ENCODE results near the gene SEC63.
A peak's percentile ranks its signal among the peaks of the same experiment; 100 is the strongest.
"Not testable (repeated sequence)": the region's sequence is repeated elsewhere in the genome, so short reads cannot be mapped to it uniquely, and the experiment has no call there.

The SEC63 gene

GRCh38 chr6:107860963-107861362, 97.0 kb downstream of the SEC63 start:
- DNase-seq (ENCODE audit: low read depth in 3 of 3), result not testable (repeated sequence)

DNA sequence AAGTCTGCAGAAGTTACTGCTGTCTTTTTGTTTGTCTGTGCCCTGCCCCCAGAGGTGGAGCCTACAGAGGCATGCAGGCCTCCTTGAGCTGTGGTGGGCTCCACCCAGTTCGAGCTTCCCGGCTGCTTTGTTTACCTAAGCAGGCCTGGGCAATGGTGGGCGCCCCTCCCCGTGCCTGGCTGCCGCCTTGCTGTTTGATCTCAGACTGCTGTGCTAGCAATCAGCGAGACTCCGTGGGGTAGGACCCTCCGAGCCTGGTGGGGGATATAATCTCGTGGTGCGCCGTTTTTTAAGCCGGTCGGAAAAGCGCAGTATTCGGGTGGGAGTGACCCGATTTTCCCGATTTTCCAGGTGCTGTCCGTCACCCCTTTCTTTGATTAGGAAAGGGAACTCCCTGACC, 97.9 kb downstream of the SEC63 start:
- not testable (repeated sequence) for DNase-seq (ENCODE audit: low read depth in 3 of 3)

- no peak for DNase-seq (ENCODE audit: low read depth in 3 of 3)
Measured at GRCh38 chr6:107853230-107853629, 104.8 kb downstream of the SEC63 start.

DNA sequence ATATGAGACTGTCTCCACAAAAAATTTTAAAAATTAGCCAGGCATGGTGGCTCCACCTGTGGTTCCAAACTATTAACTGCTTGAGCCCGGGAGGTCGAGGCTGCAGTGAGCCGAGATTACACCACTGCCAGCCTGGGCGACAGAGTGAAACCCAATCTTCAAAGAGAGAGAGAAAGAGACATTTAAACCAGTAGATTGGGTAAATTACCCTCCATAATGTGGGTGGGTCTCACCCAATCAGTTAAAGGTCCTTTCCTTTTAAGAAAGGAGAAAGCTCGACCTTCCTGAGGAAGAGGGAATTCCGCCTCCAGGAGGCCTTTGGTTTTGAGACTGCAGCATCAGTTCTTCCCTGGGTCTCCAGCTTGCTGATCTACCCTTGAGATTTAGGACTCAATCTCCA, 108.7 kb downstream of the SEC63 start:
- DNase-seq (ENCODE audit: low read depth in 3 of 3), result no peak

GRCh38 chr6:107847844-107848802, 109.9 kb downstream of the SEC63 start:
- DNase-seq (ENCODE audit: low read depth in 3 of 3), result peak; percentile 65 to 73 (median 68)

DNA sequence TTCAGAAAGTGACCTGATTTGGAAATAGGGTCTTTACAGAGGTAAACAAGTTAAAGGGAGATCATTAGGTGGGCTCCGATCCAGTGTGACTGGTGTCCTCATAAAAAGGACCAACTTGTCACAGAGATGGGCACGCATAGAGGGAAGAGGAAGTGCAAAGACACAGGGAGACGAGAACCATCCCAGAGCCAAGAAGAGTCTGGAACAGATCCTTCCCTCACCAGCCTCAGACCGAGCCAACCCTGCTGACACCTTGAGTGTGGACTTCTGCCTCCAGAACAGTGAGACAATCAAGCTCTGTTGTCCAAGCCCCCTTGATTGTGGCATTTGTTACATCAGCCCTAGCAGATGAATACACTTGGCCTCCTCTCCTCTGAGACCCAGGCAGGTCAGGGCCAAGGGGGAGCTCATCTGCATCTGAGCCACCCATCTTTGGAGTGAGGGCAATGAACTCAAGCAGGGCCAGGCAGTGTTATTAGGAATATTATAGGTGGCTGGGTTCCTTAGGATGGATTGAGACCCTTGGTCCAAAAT, 111.7 kb downstream of the SEC63 start:
- DNase-seq (ENCODE audit: low read depth in 3 of 3), result no peak

GRCh38 chr6:107845777-107846176, 112.2 kb downstream of the SEC63 start:
- no peak for DNase-seq (ENCODE audit: low read depth in 3 of 3)

DNA sequence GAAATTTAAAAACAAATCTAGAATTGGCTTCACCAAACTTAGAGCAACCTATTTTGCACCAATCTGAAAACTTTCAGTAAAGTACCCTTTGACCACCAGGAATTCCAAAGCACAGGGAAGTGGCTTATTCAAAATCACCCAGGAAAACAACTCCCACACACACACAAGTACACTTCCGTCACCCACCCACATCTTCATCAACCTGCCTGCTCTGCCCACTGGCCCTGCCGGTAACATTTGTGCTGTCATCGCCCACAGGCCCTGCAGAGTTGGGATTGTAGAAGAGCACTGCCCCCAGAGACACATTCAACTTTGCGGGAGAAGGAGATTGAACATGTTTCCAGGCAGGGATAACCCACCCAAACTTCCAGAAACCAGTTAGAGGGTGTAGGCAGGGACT, 114.6 kb downstream of the SEC63 start:
- peak in 1 of 3 experiments; percentile 24 for DNase-seq (ENCODE audit: low read depth in 3 of 3)

GRCh38 chr6:107841275-107841670, 116.7 kb downstream of the SEC63 start:
- no peak for DNase-seq (ENCODE audit: low read depth in 3 of 3)

- no peak for DNase-seq (ENCODE audit: low read depth in 3 of 3)
Measured at GRCh38 chr6:107840636-107841274, 117.3 kb downstream of the SEC63 start.

DNA sequence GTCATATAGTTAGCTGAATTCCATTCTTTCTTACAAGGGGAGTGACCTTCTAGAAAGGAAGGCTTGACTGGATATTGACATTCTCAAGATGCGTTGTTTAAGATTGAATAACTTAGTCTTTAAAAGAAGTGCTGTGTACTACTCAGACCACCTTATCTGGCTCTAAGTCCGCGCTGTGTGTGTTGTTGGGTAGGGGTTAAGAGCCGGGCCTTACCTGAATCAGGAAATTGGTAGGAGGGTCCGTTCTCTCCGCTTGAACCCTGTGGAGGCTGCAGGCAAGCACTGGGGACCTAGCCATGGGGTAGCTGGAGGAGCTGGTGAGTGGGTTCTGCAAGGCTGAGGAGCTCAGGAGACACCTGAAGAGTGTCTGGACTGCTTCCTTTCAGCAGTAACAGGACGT, 124.9 kb downstream of the SEC63 start:
- no peak for DNase-seq (ENCODE audit: low read depth in 3 of 3)

DNA sequence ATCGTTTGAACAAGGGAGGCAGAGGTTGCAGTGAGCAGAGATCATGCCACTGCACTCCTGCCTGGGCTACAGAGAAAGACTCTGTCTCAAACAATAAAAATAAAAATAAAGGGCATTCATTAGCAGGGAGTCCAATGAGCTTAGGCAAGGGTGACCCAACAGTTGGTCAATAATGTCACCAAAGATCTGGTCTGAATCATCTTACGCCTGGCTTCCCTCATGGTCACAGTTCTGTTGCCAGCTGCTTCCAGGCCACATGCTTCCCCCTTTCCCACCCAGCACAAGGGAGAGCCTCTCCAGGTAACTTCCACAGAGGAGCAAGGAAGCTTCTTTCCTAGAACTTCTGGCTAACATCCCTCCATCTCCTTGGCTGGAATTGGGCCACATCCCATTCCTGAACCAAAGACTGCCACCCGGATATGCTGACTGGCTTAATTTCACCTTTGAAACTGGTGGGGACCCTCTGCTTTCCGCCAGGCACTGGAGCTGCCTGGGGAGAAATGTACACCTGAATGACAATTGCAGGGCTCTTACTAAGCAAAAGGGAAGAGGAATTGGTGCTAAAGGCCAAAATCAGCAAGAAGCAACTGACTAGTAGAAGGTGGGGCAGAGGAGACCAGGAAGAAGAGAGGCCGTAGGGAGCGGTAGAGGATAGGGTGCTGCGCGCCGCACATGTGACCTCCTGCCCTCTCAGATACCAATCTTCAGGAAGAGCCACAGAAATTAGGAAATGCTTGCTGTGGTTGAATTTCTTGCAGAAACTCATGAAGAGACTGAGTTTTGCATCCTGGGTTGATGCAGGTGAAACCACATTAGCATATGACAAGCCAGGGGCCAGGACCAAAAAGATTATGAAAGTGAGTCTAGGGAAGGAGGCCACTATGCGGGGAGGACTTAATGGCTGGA, 125.6 kb downstream of the SEC63 start:
- DNase-seq (ENCODE audit: low read depth in 3 of 3), result no peak

- no peak for DNase-seq (ENCODE audit: low read depth in 3 of 3)
Measured at GRCh38 chr6:107830060-107830459, 127.9 kb downstream of the SEC63 start.

DNA sequence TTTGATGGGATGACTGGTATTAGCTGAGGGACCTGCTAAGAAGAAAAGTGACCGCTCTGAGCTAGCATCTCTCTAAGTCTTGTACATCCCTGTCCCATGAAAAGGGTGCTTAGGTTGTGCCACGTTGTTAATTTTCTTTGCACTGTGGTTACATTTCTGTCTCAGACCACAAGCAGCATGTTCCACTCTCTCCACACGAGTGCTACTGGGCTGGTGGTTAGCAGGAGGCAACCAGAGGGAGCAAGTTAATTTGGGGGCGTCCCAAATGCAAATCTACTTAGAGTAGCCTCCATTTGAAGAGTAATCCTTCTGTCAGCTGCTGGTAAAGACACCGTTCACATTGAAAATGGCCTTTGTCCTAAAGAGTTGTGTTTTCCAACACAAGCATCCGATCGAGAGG, 130.5 kb downstream of the SEC63 start:
- DNase-seq (ENCODE audit: low read depth in 3 of 3), result no peak

DNA sequence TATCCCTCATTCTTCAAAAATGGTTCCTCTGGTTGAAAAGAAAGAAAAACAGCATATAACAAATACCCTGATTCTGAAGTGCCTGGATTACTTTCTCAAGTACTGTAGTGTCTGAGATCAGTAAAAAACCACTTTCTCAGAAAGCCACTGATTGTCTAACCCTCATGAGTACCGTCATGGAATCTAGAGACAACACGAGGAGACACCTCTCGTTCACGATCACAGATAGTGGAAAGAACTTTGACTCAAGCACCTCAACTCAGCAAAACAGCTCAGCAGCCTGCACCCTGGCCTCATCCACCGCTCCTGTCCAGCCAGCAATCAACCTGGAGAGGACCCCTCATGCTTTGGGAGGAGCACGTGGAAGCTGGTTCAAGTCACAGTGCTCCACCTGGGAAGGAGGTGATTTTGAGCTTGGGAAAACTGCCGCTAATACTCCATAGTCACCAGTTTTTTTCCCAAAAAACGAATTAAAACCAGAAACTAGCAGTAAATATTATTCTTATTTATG, 134.9 kb downstream of the SEC63 start:
- DNase-seq (ENCODE audit: low read depth in 3 of 3), result peak in 2 of 3 experiments; percentile 18 to 31

DNA sequence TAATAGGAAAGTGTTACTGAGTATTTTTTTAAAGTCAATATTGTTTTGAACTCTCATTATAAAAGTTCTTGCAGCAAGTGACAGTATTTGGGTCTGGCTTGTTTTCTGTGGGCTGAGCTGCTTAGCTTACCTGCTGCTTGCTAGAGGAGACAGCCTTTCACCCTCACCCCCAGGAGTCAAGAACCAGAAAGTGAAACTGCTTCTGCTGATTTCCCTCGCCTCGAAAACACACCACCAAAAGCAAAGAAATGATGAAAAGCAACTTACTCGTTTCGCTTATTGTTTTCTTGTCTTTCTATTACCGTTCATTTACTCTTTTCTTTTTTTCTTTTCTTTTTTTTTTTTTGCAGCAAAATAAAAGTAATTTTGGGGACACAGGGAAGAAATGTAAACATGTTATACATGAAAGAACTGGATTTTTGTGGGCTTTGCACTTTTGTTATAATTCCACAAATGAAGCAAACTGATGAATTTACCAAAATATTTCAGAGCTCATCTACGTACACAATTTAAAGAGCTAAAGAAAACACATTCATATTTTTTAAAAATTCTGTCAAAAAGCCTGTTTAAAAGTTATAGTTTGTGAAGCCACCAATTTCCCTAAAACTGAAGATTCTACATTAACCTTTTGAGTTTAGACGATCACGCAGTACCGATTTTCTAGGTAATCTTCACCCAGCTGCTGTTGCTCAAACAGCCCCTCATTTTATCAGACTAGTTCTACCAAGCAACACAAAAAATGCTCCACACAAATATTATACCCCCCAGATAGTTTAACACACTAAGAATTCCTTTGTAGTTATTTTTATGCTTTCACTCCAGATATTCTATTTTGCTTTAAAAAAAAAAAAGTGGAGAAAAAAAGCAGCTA, 135.6 kb downstream of the SEC63 start:
- peak in 2 of 3 experiments; percentile 20 to 39 for DNase-seq (ENCODE audit: low read depth in 3 of 3)

GRCh38 chr6:107821591-107821990, 136.4 kb downstream of the SEC63 start:
- DNase-seq (ENCODE audit: low read depth in 3 of 3), result no peak

DNA sequence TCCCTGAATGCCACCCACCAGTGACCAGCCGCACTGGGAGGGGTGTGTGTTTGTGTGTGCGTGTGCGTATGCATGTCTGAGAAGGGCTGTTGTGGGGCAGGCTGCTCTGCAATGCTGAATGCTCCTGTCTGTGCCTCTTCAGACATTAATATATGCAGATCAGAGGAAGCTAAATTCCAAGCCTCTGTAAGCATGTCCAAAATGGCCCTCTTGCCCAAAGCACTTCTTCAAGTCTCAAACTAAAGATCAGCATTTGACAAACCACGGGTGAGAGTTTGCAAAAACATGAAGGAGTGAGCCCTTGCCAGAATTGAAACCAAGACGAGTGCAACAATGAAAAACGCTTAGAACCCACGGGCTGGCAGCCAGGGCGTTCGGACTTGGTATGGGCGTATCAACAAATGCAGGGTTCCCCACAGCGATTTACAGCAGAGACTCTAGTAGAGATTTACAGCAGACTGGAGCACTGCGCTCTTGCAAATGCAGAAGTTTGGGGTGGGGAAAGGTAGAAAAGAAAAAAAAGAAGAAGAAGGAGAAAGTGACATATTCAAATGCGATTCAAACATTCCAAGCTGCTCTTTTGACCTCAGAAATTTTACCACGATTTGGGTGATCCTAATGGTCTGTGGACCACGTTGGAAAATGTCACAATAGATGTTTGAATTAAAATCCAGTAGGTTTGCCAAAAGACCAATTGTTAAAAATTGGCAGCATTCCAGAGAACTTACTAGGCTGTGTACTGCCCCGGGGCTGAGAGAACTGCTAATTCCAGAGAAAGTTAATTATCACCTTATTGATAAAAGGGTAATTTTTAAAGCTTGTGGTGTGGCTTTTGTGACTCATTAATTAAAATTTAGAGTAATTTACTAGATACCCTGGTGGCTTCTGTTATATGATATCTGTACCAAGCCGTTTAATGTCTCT, 137.4 kb downstream of the SEC63 start:
- no peak for DNase-seq (ENCODE audit: low read depth in 3 of 3)

GRCh38 chr6:107819964-107820337, 138.1 kb downstream of the SEC63 start:
- no peak for DNase-seq (ENCODE audit: low read depth in 3 of 3)

Data from stimulated activated CD4-positive, alpha-beta T cell treated with anti-CD3 and anti-CD28 coated beads, TNF-alpha, amount 100 ng/mL, for 4 hours (primary cell).